GM21447 (cell line): ENCODE measurements around the gene RNASEH1.

Experiments
- ATAC-seq: cut with Tn5 transposase; IDR thresholded peaks from one replicate; pipeline ENCODE4 v1.9.1; 2021; ENCODE audit not compliant: unreplicated experiment

RNASEH1 gene

GRCh38 chr2:3563521-3563976 is 5.4 kb upstream of the RNASEH1 start:
- peak; percentile 57 for ATAC-seq

GRCh38 chr2:3557639-3558204 is 411 bp downstream of the RNASEH1 start:
- ATAC-seq, result peak; percentile 14

- ATAC-seq, result no peak
These were observed 4.2 kb downstream of the RNASEH1 start for GRCh38 chr2:3553946-3554345.

GRCh38 chr2:3547915-3548314 is 10.2 kb downstream of the RNASEH1 start:
- no peak for ATAC-seq

GRCh38 chr2:3545788-3546478 is 12.2 kb downstream of the RNASEH1 start:
- ATAC-seq, result no peak

- no peak for ATAC-seq
These were observed 15.0 kb downstream of the RNASEH1 start for GRCh38 chr2:3543023-3543683.

GRCh38 chr2:3542107-3542506 is 16.0 kb downstream of the RNASEH1 start:
- ATAC-seq, result no peak

GRCh38 chr2:3539836-3540235 is 18.3 kb downstream of the RNASEH1 start:
- ATAC-seq, result no peak

- no peak for ATAC-seq
These were observed 21.2 kb downstream of the RNASEH1 start for GRCh38 chr2:3536682-3537632.

GRCh38 chr2:3535794-3536681 is 22.1 kb downstream of the RNASEH1 start:
- ATAC-seq, result no peak

- ATAC-seq, result no peak
These were observed 22.7 kb downstream of the RNASEH1 start for GRCh38 chr2:3535467-3535793.

GRCh38 chr2:3534251-3534814 is 23.8 kb downstream of the RNASEH1 start:
- ATAC-seq, result no peak

GRCh38 chr2:3533836-3534235 is 24.3 kb downstream of the RNASEH1 start:
- no peak for ATAC-seq

- no peak for ATAC-seq
These were observed 25.2 kb downstream of the RNASEH1 start for GRCh38 chr2:3532941-3533340.

- no peak for ATAC-seq
These were observed 28.7 kb downstream of the RNASEH1 start for GRCh38 chr2:3529316-3530025.

- no peak for ATAC-seq
These were observed 30.0 kb downstream of the RNASEH1 start for GRCh38 chr2:3527886-3528785.

GRCh38 chr2:3526871-3527270 is 31.3 kb downstream of the RNASEH1 start:
- ATAC-seq, result no peak

- ATAC-seq, result no peak
These were observed 34.5 kb downstream of the RNASEH1 start for GRCh38 chr2:3523551-3524041.
